GM21786 (cell line): ENCODE data around the gene GOLGA6C.
"Not testable (repeated sequence)": the region's sequence is repeated elsewhere in the genome, so short reads cannot be mapped to it uniquely, and the experiment has no call there.

Source experiments
- ATAC-seq: cut with Tn5 transposase; IDR thresholded peaks from one replicate; pipeline ENCODE4 v1.9.1; 2021; ENCODE audit not compliant: unreplicated experiment

GOLGA6C gene

DNA sequence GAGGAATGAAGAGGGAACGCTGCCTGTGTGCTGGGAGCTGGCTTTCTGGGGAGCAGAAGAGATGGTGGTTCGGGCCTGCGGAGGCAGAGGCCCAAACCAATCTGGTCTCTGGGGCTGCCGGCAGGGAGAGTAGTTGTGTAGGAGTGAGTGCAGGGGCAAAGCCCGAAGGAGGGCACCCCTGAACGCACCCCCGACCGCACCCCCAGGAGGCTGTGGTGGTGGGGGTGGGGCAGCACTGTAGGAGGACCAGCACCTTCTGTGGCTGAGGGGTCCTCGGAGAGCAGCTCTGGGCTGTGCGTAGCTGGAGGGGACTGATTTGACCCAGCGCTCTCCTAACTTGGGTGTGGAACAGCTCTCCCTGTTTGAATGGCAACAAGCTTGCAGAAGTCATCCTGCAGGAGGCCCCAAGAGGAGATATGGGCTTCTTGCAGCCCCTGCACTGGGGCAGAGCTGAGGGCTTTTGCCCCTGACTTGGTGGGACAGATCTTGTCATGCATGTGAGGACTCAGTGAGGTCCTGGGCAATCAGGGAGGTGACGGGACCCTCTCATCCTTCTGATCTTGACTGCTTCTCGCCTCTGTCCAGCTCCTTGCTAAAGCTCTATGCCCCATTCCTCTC, 30.4 kb upstream of the GOLGA6C start:
- ATAC-seq = no peak

DNA sequence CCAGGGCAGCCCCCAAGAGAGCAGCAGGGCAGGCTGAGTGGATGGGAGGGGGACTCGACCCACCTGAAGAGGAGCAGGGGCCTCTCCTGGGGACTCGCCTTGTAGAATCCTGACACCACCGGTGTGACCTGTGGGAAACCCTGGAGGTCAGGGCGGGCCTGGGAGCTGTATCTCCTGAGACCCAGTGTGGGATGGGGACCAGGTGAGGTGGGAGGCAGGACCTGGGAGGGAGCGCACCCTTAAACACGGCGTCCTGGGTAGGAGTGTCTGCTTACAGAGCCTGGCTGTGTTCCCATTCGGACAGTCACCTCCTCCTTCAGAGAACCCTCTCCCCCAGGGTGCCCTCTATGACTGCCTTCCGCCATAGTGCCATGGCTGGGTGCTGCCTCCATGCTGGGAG, 29.3 kb upstream of the GOLGA6C start:
- ATAC-seq = no peak

DNA sequence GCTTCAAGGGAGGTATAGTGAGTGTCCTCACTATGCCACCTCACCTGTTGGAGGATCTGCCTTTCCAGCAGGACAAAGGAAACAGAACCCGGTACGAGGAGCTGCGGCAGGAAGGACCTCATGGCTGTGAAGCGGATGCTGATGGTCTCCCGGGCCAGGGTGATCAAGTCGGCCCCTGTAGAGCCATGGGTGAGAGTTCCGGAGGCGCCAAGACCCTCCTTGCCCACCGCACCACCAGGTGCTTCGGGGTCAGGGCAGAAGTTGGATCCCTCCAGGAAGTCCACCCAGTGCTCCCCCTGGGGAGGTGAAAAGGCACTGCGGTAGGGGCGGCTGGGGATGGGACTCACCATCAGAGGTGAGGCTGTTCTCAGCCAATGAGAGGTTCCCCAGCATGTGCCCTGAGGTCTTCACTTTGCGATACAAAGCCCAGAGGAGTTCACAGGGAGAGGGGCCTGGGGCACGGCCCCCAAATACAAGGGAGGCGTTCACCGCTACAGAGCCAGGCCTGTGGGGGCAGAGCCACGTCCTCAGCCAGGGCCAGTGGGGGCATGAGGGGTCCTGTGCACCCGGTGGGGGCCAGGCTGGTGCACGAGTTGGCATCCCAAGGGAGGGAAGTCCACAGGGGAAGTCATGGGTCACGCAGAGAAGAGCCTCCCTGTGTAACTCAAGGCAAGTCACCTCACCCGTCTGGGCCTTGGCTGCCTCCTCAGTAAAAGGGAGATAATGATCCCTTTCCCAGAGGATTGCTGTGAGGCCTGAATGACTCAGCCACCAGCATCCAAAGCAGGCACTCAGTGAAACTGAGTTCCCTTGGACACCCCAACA, 28.7 kb upstream of the GOLGA6C start:
- no peak for ATAC-seq

DNA sequence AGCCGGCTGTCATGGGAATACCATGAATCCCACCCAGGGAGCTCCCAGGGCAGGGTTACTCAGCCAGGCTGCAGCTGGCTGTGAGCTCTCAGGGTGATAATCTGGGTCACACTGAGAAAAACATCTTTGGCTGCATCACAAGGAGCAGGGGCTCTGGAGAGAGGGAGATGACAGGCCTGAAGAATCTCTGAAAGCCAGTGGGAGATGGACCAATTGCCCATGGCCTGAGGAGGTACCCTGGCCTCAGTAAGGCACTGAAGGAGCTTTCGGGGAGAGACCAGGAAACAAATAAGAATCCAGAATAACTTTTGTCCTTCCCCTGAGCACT, 28.2 kb upstream of the GOLGA6C start:
- ATAC-seq = no peak

DNA sequence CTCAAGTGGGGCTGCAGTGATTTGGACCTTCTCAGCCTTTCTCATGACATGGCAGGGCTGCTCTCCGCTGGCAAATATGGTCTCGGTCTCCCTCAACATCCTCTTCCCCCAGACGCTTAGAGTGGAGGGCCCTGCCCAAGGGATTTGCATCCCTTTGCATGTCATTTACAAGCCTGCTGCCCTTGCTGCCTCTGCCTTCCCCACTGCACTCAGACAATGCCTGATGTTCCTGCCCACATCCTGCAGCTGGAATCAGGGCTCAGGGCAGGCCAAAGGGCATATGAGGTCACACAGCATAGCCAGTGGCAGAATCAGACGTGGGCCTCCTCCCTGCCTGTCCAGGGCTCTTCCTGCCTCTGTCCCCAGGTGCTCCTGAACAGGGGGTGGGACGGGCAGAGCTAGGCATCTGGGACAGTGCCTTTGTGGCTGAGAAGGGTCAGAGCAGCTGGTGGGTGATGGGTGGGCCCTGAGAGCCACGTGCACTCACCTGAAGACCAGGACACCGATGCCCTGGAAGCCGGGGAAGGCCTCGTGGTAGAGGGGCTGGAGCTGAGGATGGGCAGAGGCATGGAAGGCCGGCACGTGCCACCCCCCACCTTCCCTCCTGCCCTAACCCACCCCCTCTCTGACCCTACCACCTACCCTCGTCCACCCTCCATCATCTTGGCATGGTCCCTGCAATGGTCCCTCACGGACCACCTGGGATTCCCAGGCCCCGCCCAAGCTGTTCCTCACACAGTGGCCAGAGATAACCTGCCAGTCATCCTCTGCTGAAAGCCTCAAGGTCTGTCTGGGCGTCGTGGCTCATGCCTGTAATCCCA, 27.4 kb upstream of the GOLGA6C start:
- no peak for ATAC-seq

DNA sequence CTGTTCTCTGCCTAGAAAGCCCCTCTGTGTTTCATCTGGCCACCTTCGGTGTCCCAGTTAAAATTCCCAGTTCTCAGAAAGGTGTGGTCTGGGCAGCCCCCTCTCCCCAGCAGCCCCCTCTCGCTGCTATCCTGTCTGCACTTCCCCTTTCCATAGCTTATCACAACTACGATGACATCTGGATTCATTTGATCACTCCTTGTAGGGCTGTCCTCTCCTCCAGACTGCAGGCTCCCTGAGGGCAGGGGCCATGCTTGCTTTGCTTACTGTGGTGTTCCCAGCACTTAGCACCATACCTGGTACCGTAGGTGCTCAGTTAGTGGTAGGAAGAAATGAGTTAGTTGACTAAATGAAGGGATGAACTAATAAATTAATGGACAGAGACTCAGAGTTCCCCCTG, 26.3 kb upstream of the GOLGA6C start:
- ATAC-seq = no peak

DNA sequence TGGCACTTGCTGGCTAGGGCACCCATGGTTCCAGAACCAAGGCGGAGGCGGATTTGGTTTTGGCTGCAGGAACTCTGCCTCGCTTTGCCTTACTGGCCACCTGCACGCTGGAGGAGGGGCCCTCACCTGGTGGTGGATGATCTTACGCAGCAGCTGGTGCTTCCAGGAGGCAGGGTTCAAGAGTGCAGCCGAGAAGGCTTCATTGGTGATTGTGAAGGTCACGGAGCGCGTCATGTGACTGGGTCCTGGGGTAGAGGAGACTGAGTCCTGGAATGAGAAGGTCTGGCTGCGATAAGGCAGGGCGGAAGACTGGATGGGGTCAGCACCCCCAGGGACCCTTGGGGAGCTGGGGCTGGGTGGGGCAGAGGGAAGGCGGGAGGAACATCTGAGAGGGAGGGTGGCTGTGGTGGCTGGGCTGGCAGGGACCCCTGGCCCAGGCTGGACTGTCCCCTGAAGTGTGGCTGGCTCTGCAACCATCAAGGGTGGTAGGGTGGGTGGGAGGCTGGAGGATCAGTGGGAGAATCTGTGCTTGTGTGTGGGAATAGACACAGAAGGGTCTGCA, 25.8 kb upstream of the GOLGA6C start:
- no peak for ATAC-seq

DNA sequence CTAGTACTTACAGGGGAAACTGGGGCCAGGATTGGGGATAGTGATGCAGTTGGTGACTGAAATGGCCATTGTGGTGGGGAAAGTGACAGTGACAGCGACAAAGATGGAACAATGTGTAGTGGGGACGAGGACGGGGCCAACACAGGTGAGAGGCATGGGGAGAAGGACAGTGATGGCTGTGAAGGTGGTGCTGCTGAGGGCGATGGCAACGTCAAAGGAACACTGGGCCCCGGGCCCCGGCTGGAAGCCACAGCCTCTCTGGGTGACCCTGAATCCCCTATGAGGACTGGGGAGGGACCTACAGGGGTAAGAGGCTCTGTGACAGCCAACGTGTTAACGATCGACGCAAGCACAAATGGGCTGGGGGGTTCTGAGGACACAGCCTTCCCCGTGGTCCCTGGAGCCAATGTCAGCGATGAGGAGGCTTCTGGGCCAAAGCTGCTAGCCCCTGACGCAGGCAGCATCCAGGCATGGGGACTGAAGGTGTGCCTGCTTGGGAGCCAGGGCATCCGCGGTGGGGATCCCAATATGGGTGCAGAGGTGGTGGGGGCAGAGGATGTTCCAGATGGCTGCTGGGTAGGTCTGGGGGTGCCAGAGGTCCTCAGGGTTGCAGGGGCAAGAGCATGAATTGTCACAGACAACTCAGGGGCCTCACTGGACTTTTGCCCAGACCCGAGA, 25.2 kb upstream of the GOLGA6C start:
- ATAC-seq = no peak

DNA sequence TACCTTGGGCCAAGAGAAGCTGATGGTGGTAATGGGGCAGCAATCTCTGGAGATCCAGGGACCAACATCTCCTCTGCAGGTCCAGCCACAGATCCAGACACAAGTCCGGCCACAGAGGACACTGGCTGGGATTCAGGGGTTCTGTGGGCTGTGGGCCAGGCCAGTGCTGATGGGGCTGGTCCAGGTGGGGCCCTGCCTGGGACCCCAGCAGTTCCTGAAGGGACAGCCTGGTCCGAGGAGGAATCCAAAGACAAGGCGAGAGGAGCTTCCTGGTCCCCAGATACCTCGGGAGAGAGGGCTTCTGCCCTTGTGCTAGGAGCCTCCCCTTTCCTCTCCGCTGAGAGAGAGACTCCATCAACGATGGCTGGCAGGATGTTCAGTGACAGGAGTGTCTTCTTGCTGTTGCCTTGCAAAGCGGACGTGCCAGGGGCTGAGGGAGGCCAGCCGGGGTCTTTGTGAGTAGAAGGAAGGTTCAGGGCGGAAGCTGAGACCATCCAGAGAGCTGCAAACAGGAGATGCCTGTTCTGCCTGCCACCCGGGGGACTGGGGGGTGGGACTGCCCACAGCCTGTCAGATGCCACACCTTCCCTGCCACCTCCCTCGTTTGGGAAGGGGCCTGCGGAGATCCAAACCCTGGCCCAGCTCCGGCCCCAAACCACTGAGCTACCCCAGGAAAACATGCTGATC, 24.5 kb upstream of the GOLGA6C start:
- no peak for ATAC-seq

DNA sequence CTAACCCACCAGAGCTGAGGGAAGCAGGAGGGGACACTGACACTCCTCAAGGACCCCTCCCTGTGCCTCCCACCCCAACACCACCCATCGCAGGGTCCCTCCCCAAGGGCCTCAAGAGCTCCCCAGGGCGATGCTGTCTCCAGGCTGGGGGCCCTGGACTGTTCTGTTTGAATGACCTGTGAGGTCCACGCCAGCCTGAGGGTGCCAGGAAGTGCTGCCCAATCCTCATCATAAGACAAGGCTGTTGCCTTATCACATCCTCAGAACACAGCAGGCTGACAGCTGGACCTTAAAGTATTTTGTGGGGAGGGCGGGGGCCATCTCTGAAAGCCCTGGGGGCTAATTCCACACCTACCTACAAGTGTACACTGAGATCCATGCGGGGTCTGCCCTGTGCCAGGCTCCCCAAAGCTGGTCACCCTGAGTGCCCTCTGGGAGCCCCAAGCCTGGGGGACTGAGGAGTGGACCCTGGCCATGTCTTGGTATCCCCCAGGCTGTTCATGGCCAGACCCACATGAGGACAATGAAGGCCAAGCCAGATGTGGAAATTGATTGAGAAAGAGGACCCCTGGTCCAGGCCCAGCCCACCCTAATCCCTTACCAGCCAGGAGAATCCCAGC, 23.8 kb upstream of the GOLGA6C start:
- no peak for ATAC-seq

DNA sequence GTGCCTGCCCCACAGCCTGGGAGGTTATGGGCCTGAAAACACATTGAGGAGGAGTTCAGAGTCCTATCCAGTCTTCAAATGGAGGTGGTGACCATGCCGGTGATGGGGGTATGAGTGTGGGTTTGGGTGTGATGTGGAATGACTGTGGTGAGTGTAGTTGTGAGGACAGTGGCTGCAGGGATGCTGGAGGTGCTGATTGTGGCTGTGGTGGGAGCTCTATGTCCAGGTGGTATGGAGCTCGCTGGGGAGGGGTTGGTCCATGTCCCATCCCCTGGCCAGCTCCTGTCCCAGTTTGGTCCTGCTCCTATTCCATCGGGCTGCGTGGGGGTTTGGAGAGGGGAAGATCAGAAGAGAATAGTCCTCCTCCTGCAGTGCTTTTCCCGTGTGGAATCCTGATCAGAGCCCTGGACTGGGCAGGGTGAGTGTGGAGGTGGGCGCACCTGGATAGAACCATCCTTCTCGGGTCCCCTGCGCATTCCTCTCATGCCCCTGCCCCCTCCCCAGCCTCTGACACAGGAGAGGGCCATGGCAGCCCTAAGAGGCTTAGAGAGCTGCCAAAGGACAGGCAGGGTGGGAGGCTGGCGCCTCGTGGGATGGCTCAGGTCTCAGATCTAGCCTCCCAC, 23.0 kb upstream of the GOLGA6C start:
- ATAC-seq = no peak

DNA sequence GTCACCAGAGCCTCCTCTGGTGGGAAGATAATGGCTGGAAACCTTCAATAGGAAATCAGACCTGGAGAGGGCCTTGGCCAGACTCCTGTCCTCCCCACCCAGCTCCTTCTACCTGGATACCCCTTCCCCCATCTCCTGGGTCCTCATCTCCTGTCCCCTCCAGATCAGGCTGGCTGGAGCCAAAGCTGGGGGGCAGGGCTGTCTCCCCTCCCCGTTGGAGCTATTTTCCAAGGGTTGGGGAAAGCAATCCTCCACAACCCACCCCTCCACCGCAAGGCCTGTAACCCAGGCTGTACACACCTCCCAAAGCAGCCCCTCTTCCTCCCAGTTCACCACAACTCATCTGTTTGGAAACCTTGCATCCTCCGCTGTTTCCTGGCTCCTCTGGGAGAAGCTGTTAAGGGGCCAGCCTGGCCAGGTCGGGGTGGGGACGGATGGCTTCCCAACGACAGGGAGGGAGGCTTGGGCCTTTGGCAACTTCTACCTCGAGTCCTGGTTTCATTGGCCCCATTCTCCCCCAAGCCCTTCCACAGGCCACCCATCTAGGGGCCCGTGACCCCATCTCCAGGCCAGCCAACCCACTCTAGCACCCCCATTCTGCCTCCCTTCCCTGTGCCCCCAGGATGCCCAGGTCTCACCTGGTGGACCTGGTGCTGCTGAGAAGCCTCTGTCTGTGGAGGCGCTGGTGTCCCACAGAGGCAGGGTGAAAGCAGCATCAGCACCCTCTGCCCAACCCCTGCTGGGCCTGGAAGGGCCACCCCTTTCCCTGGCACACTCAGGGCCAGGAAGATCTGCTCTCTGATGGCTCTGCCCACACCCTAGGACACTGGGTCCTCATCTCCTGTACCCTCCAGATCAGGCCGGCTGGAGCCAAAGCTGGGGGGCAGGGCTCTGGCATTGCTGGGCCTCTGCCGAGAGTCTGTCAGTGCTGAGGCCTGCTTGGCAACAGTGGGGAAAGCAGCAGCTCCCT, 22.1 kb upstream of the GOLGA6C start:
- no peak for ATAC-seq

DNA sequence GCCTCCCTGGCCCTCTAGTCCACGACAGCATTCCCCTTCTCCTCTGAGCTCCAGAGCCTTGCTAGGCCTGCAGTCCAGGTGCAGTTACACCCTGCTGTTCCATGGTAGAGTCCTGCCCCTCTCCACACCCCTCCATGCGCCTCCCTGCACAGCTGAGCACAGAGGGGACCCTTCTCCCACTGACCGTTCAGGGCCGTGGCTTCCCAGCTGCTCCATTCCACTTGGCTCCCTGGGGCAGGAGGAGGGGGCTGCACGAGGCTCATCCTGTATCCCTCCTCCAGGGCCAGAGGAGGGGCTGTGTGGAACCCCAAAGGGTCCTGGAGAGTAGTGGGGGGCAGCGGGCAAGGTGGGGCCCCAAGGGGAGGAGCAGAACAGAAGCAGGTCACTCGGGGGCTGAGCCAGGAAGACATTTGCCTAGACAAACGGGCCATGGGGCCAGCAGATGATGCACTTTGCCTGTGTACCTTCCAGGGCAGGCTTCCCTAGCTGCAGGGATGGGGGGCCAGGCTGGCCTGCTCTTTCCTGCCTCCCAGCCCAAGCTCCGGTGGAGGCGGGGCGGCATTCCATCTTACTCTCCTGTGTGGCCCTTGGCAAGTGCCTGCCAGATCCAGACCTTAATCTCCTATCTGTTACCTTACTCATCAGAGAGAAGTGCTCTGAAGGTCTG, 20.7 kb upstream of the GOLGA6C start:
- ATAC-seq = no peak

DNA sequence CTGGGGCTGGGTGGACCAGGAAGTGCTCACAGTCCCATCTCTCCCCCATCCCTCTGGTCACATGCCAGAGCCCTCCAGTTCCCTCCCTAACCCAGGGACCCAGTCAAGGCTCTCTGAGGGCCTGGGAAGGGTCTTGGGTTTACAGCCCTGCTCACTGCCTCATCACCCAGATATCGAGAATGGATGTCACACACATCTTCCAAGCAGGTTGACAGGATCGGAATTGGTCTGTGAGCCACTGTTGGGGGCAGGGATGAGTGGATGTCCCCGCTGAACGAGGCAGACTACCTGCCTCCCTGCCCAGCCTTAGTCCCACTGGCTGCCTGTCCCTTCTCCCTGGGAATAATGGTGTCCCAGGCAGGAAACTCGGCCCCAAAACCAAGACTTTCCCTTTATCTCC, 20.0 kb upstream of the GOLGA6C start:
- no peak for ATAC-seq

DNA sequence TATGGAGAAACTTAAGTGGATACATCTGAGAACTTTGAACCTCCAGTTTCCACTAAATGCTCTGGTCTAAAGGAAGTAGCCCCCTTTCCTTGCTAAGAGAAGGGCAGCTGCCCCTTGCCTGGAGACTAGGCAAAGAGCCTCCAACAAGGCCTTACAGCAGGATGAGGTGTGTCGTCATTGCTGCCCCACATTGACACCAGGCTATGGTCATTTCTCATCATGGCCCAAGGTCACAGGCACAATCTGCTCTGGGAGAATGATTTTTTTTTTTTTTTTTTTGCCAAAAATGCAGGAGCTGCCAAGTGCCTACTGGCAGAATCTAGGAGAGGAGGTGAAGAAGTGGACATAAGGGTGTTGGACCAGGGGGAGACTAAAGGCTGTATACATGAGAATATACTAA, 12.4 kb upstream of the GOLGA6C start:
- not testable (repeated sequence) for ATAC-seq

DNA sequence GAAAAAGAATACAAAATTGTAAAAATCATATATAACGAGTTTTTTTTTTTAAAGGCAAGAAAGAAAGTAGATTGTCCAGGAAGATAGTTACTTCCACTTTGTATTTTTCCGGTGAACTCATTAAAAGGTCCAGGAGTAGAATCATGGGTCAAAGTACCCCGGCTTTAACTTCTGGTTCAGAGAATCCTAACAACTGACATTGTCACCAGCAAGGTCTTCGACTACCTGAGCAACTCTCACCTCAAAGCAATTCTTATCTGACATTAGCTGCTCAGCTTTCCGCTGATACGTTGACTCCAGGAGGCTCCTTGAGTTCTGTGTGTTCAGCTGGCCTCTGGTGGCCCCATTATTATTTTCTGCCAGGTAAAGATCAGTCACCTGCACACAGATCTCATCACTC, 9.1 kb upstream of the GOLGA6C start:
- not testable (repeated sequence) for ATAC-seq

DNA sequence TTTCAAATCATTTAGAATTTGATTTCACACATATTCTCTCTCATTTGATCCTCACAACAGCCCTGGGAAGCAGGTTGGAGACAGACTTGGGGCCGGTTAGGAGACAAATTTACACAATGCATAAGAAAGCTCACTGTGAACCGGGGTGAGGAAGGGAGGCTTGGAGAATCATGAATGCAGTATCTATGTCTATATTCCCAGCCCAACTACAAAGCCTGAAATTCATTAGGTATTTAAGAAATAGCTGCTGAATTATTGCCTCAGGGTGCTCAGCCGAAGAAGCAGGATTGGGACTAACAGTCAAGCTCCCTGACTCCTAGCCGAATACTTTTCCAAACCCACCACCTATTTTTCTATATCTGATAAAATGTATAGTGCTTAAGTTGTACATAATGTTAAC, 8.4 kb upstream of the GOLGA6C start:
- ATAC-seq = no peak

DNA sequence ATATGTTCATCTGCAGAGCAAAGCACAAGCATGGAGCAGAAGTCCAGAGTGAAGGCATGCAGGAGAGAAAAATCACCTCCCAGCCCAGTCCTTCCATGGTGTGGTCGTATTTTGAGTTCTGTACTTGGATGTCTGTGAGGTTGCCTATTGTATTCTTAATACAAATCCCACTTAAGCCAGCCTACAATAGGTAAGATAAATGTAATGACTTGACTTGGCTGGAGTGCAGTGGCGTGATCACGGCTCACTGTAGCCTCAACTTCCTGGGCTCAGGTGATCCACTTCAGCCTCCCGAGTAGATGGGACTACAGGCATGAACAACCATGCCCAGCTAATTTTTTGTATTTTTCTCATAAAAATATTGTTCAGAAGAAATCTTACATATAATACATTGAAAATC, 6.8 kb upstream of the GOLGA6C start:
- not testable (repeated sequence) for ATAC-seq
